Fibroblast of skin of scalp (primary cell): ENCODE data around the gene GNA12.
"Not testable (repeated sequence)": the region's sequence is repeated elsewhere in the genome, so short reads cannot be mapped to it uniquely, and the experiment has no call there.

Experiments
- DNase-seq: peaks from one replicate; pipeline ENCODE4 v3.0.0-alpha.2; 2013

Gene GNA12

GRCh38 chr7:2709553-2710285 lies 134.4 kb downstream of the GNA12 start:
- peak; percentile 44 for DNase-seq

DNA sequence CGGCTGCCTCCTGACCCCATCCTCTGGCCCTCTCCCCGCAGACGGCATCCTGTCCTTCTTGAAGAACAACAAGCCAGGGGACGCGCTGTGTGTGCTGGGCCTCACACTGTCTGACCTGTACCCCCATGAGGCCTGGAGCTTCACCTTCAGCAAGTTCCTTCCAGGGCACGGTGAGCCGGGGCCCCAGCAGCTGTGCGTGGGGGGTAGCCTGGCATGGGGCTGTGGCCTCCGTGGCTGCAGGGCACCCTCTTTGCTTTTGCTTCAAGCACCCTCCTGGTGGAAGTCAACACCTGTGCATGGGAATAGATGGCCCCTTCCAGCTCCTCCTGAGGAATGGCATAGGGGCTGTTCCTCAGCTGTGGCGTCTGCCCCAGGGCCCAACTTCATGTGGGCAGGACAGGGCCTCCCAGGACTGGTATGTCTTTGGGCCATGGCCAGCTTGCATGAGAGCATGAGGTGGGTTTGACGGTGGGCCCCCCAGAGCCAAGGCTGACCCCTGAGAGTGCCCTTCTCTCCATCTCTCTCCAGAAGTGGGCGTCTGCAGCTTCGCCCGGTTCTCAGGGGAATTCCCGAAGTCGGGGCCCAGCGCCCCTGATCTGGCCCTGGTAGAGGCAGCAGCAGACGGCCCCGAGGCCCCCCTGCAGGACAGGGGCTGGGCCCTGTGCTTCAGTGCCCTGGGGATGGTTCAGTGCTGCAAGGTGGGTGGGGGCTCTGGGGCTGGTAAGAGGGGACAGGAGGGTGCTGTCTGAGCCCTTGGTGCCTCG lies 135.4 kb downstream of the GNA12 start:
- no peak for DNase-seq

DNA sequence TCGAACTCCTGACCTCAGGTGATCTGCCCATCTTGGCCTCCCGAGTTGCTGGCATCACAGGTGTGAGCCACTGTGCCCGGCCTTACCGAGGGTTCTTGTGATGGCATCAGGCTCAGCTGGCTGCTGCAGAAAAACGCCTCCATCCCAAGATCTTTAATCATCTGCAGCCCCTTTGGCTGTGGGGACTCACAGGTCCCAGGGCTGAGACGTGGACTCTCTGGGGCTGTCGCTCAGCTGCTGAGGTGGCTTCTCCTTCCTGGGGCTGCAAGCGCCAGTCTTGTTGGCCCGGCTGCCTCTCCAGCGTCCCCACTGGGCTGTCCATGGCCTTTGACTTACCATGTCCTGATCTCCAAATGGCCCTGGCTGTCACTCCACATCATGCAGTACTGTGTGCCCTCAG lies 136.1 kb downstream of the GNA12 start:
- no peak for DNase-seq

GRCh38 chr7:2707481-2707880 lies 136.6 kb downstream of the GNA12 start:
- no peak for DNase-seq

GRCh38 chr7:2706685-2707126 lies 137.4 kb downstream of the GNA12 start:
- no peak for DNase-seq

GRCh38 chr7:2705371-2706096 lies 138.6 kb downstream of the GNA12 start:
- DNase-seq: no peak

DNA sequence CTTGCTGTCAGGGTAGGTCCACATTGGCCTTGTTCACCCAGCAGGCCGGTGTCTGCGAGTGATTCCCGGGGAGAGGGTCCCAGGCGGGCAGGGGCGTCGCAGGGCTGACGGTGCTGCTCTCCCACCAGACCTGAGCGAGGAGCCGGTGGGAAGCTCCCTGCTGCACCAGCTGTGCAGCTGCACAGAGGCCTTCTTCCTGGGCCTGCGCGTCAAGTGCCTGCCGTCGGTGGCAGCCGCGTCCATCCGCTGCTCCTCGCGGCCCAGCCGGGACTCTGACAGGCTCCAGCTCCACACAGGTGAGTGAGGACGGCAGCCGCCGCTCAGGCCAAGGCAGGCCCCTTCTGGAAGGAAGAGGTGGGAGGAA lies 141.5 kb downstream of the GNA12 start:
- no peak for DNase-seq

DNA sequence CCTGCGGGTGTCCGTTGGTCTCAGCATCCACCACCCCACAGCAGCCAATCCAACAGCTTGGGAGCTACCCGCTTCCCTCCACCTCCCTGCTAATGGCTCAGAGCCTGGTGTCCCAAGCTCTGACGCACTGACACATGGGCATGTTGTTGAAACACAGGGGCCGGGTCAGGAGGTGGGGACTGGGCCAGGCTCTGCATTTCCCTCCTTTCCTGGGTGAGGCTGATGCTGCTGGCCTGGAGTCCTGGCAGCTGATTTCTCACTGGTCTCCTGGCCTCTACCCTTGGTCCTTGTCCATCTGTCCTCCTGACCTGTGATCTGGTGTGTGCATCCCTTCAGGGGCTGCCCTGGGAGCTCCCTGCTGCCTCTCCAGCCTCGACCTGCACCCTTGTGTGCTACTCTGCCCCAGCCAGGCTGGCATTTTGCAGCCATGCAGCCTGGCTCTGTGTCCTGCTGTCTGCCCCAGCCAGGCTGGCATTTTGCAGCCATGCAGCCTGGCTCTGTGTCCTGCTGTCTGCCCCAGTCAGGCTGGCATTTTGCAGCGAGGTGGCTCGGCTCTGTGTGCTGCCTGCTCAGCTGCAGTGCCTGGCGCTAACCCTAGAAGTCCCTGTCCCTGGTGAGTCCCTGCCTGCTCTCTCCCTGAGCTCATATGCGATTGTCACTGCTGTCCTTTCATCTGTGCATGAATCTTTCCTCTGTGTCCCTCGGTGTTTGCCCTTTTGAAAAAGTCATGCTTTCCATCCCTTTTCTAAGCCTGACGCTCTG lies 142.1 kb downstream of the GNA12 start:
- DNase-seq: no peak

DNA sequence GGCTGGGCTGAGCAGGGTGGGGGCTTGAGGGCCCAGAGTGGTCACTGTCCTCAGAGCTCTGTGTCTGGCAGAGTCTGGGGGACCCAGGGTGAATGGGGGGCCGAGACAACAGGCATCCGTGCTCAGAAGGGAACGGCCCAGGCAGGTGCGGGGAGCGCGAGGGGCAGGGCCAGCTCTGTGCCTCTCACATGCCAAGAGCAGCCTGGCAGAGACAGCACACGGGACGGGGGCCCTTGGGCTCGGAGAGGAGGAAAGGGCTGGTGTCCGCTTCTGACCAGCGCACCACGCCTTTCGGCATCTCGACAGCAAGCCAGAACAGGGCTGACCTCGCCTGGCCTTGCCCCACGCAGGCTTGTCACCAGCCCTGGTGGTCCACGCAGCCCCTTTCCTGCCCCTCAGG lies 142.7 kb downstream of the GNA12 start:
- no peak for DNase-seq

- no peak for DNase-seq
Measured at GRCh38 chr7:2700141-2700850, 143.8 kb downstream of the GNA12 start.

GRCh38 chr7:2699289-2699620 lies 144.9 kb downstream of the GNA12 start:
- DNase-seq: no peak

DNA sequence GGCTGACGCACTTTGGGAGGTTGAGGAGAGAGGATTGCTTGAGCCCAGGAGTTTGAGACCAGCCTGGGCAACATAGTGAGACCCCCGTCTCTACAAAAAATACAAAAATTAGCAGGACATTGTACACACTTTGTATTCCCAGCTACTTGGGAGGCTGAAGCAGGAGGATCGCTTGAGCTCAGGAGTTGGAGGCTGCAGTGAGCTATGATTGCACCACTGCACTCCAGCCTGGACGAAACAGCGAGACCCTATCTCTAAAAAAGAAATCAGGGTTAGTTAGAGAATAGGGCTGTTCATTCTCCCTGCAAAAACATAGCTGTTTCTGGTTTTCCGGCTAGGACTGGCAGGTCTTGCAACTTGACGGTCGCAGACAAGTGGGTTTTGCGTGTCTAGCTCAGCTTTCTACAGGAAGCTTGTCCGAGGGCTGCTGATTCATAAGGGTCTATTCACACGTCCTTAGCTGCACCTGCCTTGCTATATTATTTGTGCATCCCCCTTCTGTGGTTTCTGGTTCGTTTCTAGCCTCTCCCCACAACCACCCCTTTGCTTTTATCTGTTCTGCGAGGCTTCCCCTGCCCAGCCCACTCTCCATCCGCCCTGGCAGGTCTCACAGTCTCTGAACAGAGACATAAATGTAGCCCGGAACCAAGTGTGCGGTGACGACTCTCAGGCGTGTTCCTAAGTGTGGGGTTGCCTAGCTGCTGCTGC lies 145.4 kb downstream of the GNA12 start:
- no peak for DNase-seq

DNA sequence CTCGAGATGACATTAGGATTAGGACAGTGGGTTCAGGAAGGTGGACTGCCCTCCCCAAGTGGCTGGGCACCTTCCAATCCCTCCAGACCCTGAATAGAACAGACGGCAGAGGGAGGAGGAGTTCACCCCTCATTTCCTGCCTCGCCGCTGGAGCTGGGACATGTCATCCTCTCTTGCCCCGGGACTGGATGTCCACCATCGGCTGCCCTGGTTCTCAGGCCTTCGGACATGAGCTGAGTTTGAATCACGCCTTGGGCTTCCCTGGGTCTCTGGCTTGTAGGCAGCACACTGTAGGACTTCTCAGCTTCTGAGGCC lies 150.0 kb downstream of the GNA12 start:
- not testable (repeated sequence) for DNase-seq

DNA sequence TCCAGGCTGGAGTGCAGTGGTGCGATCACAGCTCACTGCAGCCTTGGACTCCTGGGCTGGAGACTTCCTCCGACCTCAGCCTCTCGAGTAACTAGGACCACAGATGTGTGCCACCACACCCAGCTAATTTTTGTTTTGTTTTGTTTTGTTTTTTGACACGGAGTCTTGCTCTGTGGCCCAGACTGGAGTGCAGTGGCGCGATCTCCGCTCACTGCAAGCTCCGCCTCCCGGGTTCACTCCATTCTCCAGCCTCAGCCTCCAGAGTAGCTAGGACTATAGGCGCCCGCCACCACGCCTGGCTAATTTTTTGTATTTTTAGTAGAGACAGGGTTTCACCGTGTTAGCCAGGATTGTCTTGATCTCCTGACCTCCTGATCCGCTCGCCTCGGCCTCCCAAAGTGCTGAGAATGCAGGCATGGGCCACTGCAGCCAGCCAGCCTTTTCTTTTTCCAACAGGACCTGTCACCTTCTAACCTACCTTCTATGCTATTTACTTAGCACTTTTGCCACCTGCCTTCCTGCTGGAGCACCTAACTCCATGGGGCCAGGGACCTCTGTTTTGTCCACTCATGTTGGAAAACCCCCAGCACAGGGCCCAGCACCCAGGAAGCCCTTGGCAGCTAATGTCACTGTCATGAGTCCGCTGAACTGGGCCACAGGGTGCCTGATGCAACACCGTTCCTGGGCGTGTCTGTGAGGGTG lies 150.5 kb downstream of the GNA12 start:
- DNase-seq: not testable (repeated sequence)

GRCh38 chr7:2692543-2692942 lies 151.6 kb downstream of the GNA12 start:
- DNase-seq: no peak

DNA sequence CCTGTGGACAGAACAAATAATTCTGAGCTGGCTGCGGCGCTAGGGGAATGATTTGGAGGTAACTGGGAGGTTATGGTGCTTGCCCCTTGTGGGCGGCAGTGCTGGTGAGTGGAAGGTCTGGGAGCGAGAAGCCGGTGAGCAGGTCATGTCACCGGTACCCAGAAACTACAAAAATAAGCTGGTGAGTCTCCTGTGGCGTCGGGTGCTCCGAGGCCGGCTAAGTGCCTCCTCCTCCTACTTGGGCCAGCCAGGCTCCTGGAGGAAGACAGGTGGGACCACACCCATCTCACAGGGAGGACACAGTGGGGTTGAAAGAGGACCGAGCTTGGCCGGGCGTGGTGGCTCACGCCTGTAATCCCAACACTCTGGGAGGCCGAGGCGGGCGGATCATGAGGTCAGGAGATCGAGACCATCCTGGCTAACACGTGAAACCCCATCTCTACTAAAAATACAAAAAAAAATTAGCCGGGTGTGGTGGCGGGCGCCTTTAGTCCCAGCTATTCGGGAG lies 152.1 kb downstream of the GNA12 start:
- DNase-seq: not testable (repeated sequence)

- no peak for DNase-seq
Measured at GRCh38 chr7:2691011-2691707, 152.9 kb downstream of the GNA12 start.

DNA sequence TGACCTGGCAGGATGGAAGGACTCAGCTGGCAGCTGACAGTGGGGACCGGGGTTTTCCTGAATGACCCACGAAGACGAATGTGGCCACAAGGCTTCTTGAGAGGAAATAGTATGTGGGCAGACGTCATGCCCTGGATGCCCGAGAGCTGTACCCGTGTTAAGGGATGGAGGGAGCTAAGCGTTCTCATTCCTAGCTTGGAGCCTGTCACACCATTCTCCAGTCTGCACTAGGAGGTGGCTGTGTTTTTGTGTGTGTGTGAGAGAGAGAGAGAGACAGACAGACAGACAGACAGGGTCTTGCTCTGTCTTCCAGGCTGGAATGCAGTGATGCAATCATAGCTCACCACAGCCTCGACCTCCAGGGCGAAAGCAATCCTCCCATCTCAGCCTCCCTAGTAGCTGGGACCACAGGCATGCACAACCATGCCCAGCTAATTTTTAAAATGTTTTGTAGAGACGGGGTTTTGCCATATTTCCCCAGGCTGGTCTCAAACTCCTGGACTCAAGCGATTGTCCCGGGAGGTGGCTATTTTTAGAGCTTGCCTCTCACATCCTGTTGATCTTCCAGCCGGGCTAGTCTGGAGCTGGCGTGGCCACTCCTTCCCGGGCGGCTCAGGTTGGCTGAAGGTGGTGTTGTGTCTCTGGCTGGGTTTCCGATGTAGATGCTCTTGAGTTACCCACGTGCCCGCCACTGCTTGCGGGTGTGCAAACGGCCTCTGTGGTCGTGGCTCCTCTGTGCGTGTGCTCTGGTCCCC lies 154.0 kb downstream of the GNA12 start:
- peak; percentile 70 for DNase-seq

GRCh38 chr7:2689343-2689847 lies 154.7 kb downstream of the GNA12 start:
- no peak for DNase-seq
